NOMO-1 treated with DMSO at 0.1 percent for 48 hours (cell line): Measurements from ENCODE around the gene QKI.
"Not testable (repeated sequence)": the region's sequence is repeated elsewhere in the genome, so short reads cannot be mapped to it uniquely, and the experiment has no call there.

Experiments used
- DNase-seq: peaks from one replicate; lab custom pipeline; 2025; ENCODE audit not compliant: unreplicated experiment; lab: John Stamatoyannopoulos, UW

The QKI gene

GRCh38 chr6:163438298-163438939 is 23.9 kb downstream of the QKI start:
- no peak for DNase-seq

GRCh38 chr6:163438940-163439335 is 24.4 kb downstream of the QKI start:
- no peak for DNase-seq

GRCh38 chr6:163439390-163439789 is 24.9 kb downstream of the QKI start:
- DNase-seq: not testable (repeated sequence)

DNA sequence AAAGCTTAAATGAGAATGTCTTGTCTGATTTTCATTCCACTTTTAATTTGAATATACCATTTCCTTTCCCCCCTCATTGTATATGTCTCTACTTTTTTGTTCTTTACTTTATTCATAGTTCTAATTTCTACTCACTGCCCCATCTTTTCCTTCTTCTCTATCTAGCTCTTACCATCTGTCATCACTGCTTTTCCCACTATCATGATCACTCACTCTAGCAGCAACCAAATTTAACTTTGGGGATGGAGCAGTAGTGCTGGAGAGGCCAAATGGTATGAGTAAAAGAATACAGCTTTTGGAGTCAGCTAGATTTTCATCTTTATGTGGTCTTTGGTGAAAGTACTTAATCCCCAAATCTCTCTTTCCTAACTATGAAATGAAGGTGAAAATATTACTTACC is 25.5 kb downstream of the QKI start:
- DNase-seq: no peak

- no peak for DNase-seq
These were observed 27.8 kb downstream of the QKI start for GRCh38 chr6:163442336-163442735.

GRCh38 chr6:163444077-163444476 is 29.6 kb downstream of the QKI start:
- no peak for DNase-seq

DNA sequence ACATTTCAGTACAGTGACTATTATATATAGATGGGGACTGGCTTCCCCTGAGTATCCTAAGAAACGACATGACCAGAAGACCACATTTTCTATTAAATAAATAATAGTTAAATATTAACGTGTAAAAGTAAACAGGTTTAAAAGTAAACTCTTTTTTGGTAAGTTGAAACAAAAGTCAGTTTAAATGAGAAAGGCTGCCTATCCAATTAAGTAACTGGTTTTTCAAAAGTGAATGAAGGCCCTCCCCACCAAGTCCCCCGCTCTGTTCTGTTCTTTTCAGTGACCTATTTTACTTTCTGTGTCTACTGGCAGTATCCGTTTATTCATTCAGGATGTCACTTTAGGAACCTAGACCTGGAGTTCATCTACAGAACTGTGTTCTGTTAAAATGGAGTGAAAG is 32.0 kb downstream of the QKI start:
- DNase-seq: no peak

DNA sequence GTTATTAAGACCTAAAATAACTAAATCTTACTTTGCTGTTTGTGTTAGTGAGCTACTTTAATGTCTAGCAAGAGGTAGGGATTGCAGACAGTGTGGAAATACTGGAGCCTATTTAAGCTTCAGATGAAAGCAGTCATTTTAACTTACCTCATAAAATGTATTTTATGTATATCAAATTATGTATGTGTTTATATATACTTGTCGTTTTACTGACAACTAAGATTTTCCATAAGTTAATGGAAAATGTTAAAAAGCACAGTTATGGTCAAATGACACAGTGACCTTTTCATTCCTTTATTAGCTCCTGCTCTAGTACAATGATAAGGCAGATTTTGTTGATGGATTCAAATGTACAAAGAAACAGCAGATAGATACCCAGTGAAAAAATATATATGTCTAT is 34.6 kb downstream of the QKI start:
- no peak for DNase-seq

- no peak for DNase-seq
These were observed 39.9 kb downstream of the QKI start for GRCh38 chr6:163454425-163454824.

GRCh38 chr6:163455552-163455951 is 41.0 kb downstream of the QKI start:
- DNase-seq: no peak

- peak; percentile 34 for DNase-seq
These were observed 43.4 kb downstream of the QKI start for GRCh38 chr6:163457637-163458561.

DNA sequence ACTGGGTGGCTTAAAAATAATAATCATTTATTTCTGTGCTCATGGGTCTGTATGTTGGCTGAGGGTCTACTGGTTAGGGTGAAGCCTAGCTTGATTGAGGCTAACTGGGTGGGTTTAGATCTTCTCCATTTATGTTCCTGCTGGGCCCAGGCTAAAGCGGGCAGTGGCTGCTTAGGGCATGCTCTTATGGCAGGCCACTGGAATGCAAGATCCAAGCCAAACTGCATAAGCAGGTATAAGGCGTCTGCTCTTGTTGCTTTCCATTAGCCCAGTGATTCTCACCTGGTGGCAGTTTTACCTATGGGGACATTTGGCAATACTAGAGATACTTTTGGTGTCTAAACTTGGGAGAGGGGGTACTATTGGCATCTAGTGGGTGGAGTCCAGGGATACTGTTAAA is 44.5 kb downstream of the QKI start:
- DNase-seq: no peak

- DNase-seq: no peak
These were observed 45.0 kb downstream of the QKI start for GRCh38 chr6:163459536-163459935.

DNA sequence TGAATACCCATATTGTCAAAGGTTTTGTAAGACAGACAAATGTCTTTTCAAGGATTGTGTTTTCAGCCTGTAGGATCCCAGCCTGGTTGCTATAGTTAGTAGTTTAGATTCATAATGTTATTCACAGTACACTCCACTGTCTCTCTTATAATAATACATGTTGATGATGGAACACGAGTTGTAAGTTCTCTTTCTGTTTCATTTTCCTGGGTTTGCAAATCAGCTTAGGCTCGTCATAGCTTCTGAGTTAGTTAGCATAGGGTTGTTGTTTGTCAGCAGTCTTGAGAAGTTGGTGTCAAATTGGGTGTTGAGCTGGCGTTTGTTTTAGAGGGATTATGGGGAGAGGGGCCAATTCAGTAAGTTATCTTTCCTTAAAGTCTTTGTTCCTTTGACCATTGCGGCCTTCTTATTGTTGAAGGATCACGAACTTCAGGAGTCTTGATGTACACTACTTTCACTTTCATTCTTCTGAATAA is 45.8 kb downstream of the QKI start:
- DNase-seq: no peak

DNA sequence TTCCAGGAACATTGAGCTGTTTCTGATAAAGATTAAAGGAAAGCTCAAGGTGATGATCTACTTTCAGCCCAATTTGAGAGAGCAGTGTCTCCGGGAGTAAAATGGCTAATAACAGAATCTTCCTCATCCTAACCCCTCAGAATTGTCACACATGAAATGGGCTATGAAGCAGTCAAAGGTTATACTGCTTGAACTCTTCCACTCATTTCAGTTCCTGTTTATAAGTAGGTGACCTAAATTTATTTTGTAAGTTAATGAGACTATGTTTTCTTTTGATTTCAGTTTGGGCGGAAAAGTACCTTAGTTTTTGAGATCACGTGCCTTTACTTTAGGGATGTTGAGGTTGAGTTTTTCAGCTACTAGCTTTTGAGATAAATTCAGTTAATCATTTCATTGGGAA is 47.2 kb downstream of the QKI start:
- DNase-seq: no peak

GRCh38 chr6:163463180-163463579 is 48.7 kb downstream of the QKI start:
- no peak for DNase-seq

- no peak for DNase-seq
These were observed 49.3 kb downstream of the QKI start for GRCh38 chr6:163463795-163464194.

DNA sequence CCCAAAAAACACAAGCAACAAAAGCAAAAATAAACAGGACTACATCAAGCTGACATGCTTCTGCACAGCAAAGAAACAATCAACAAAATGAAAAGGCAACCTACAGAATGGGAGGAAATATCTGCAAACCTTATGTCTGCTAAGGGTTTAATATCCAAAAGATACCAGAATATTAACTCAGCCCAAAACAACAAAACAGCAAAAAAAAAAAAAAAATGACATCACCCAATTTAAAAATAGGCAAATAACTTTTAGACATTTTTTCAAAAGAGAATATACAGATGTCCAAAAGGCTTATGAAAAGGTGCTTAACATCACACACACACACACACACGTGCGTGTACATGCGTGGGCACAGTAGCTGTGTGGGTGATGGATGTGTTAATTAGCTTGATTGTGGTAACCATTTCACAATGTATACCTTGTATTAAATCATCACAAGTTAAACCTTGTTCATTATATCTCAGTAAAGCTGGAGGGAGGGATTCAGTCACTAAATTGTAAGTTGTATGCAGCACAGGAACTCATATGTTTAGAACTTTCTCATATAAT is 52.4 kb downstream of the QKI start:
- DNase-seq: no peak

- DNase-seq: no peak
These were observed 54.2 kb downstream of the QKI start for GRCh38 chr6:163468738-163469137.

DNA sequence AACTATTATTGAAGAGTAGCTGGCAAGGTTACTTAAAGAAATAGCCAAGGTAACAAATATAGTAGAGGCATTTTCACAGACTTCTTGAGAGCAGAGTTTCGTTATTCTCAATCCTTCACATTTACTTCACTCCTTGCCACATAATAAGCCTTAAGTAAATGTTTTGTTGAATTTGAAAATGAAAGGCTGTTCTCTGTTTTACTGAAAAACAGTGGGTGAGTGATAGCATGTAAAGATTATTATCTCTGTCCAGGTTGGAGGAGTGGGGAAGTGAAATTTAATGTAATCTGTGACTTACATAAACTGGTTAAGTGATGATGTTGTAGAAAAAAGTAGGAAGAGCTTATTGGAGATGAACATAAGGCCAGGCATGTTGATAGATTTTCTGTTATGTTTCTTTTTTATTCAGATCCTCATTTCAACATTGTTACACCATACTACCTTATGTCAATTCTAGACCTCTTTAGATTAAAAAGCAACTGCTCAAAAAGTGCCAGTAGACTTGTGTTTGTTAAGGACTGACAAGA is 55.0 kb downstream of the QKI start:
- peak; percentile 49 for DNase-seq

- DNase-seq: no peak
These were observed 56.1 kb downstream of the QKI start for GRCh38 chr6:163470611-163471010.

DNA sequence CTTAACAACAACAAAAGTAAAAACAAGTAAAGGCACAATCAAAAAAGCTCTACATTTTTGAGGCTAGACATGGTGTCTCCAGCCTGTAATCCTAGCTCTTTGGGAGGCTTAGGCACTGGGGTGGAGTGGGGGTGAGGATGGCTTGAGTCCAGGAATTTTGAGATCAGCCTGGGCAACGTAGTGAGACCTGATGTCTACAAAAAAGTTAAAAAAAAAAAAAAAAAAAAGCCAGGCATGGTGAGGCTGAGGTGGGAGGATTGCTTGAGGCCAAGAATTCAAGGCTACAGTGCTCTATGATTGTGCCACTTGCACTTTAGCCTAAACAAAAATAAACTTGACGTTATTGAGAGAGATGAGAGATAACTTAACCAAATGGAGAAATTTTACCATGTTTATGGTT is 60.1 kb downstream of the QKI start:
- DNase-seq: no peak
